ENCODE measurements around the gene HEMGN. TPM values are rescaled to one million over a fixed set of nuclear protein-coding genes. Genes with fewer than 3 reads are reported as not detected.

The HEMGN gene
- polyA plus RNA-seq, 1 donor from 2014 or later: 0.44 TPM

- Mint-ChIP-seq H3K27ac (no peak overlapping the region), H3K9me3 (peaks cover 0 to 2% (median 0%) of the 10 kb centered on the region in 3 donors), H3K36me3 (peaks cover 3% of the 10 kb centered on the region)
These were observed 12.3 kb downstream of the HEMGN start for GRCh38 chr9:97925497-97926334.

DNA sequence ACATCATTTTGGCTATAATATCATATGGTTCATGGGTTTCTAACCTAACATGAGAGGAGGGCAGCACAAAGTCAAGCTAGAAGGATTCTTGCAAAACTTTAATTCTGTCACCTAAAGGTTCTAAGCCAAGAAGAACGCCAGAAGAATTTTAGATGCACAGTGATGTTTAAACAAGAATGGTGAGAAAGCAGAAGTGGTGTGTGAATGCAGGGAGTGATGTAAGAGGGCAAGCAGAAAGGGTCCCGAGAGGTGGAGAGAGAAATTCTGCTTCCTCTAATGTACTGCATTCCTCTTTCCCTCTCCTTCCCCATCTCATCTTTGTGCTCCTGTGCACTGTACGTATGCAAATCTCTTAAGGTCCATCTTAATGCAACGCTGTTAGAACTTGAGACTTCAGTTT lies 13.6 kb downstream of the HEMGN start:
- H3K27ac Mint-ChIP-seq: peak overlapping the region in 2 of 3 donors; percentile 97 to 99
- peaks cover 7% of the 10 kb centered on the region for H3K27me3 Mint-ChIP-seq
- H3K4me1 Mint-ChIP-seq: peaks cover 26 to 33% (median 30%) of the 10 kb centered on the region in 3 donors
- peaks cover 0 to 2% (median 0%) of the 10 kb centered on the region in 3 donors for H3K9me3 Mint-ChIP-seq
- H3K4me3 Mint-ChIP-seq: peak overlapping the region in 1 of 4 donors; percentile 80
- H3K36me3 Mint-ChIP-seq: peaks cover 2% of the 10 kb centered on the region

More at GRCh38 chr9:97925497-97926334, 12.3 kb downstream of the HEMGN start:
- Mint-ChIP-seq H3K4me1 (peaks cover 20 to 23% (median 22%) of the 10 kb centered on the region in 3 donors), H3K4me3 (no peak overlapping the region), H3K27me3 (peaks cover 7% of the 10 kb centered on the region)

GRCh38 chr9:97923529-97924108 lies 14.4 kb downstream of the HEMGN start:
- H3K27me3 Mint-ChIP-seq: peaks cover 7% of the 10 kb centered on the region
- peaks cover 2% of the 10 kb centered on the region for H3K36me3 Mint-ChIP-seq
- H3K27ac Mint-ChIP-seq: peak overlapping the region; percentile 97 to 100 (median 99)
- peaks cover 29 to 39% (median 32%) of the 10 kb centered on the region in 3 donors for H3K4me1 Mint-ChIP-seq
- peak overlapping the region; percentile 63 to 95 (median 84) for H3K4me3 Mint-ChIP-seq
- peaks cover 0 to 2% (median 0%) of the 10 kb centered on the region in 3 donors for H3K9me3 Mint-ChIP-seq

GRCh38 chr9:97921959-97922724 lies 15.8 kb downstream of the HEMGN start, which contains the start of gene TRMO:
TRMO (minus strand) TSS chr9:97922500; CDS start chr9:97922493, 7 bp downstream.
- peaks cover 3% of the 10 kb centered on the region for H3K27me3 Mint-ChIP-seq

DNA sequence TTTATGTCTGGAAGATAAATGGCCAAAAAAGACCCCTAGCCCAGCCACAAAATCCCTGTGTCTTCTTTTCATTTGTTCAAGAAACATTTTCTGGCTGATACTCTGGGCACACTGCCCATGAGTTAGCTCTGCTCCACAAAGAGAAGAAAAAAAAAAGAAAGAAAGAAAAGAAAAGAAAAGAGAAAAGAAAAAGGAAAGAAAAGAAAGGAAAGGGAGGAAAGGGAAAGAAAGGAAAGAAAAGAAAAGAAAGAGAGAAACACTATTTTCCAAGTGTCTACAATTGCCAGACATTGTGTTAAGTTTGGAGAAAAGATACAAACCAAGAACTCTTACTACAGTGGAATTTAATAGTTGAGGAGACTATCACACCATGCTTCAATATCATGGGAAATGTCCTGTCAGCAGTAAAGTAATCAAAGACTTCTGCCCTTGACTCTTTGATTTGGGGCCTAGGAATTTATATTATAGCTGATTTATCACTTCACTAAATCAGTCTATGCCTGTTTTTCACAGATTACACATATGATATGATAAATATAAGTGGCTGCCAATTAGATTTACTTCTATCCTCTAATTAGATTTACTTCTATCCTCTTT lies 18.7 kb downstream of the HEMGN start:
- H3K4me1 Mint-ChIP-seq: peaks cover 34 to 43% (median 41%) of the 10 kb centered on the region in 3 donors

More at GRCh38 chr9:97921959-97922724, 15.8 kb downstream of the HEMGN start, which contains the start of gene TRMO:
- peaks cover 0 to 2% (median 0%) of the 10 kb centered on the region in 3 donors for H3K9me3 Mint-ChIP-seq
- H3K4me3 Mint-ChIP-seq: peak within 1 kb of the TSS; percentile 80 to 96 (median 92)
- peaks cover 4% of the 10 kb centered on the region for H3K36me3 Mint-ChIP-seq
- peak within 1 kb of the TSS; percentile 97 to 100 (median 99) for H3K27ac Mint-ChIP-seq
- H3K4me1 Mint-ChIP-seq: peaks cover 31 to 39% (median 32%) of the 10 kb centered on the region in 3 donors

DNA sequence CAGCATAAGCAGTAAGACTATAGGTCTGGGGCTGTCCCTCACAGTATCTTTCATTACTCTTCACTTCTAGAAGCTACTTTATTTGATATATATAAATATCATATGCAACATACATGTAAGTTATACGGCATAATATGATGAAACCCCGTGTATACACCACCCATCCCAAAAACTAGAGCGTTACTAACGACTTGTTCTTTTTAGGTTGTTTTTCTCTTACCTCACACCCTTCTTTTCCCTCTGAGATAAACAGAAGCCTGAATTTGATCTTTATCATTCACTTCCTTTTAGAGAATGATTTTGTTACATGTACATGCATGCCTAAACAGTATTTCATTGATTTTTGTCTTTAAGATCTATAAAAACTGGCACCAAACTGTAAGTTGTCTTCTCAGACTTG lies 19.4 kb downstream of the HEMGN start:
- peak overlapping the region; percentile 25 to 79 (median 31) for H3K27ac Mint-ChIP-seq
- peaks cover 14% of the 10 kb centered on the region for H3K36me3 Mint-ChIP-seq
- H3K9me3 Mint-ChIP-seq: peaks cover 0 to 2% (median 0%) of the 10 kb centered on the region in 3 donors
- H3K4me1 Mint-ChIP-seq: peaks cover 32 to 38% (median 34%) of the 10 kb centered on the region in 3 donors
- H3K27me3 Mint-ChIP-seq: no peaks in the 10 kb centered on the region
- H3K4me3 Mint-ChIP-seq: peak overlapping the region in 1 of 4 donors; percentile 55

More for the DNA sequence above, 18.7 kb downstream of the HEMGN start:
- Mint-ChIP-seq H3K36me3 (peaks cover 14% of the 10 kb centered on the region), H3K4me3 (peak overlapping the region in 3 of 4 donors; percentile 31 to 55 (median 52)), H3K27ac (peak overlapping the region; percentile 25 to 99 (median 79)), H3K9me3 (peaks cover 0 to 2% (median 0%) of the 10 kb centered on the region in 3 donors), H3K27me3 (no peaks in the 10 kb centered on the region)

- Mint-ChIP-seq H3K36me3 (peaks cover 14% of the 10 kb centered on the region), H3K9me3 (no peaks in the 10 kb centered on the region), H3K27me3 (no peaks in the 10 kb centered on the region), H3K4me3 (no peak overlapping the region), H3K27ac (no peak overlapping the region), H3K4me1 (peaks cover 24 to 34% (median 33%) of the 10 kb centered on the region in 3 donors)
These were observed 26.0 kb downstream of the HEMGN start for GRCh38 chr9:97911970-97912369.

GRCh38 chr9:97911528-97911927 lies 26.4 kb downstream of the HEMGN start:
- Mint-ChIP-seq H3K9me3 (no peaks in the 10 kb centered on the region), H3K27ac (no peak overlapping the region), H3K27me3 (no peaks in the 10 kb centered on the region), H3K36me3 (peaks cover 13% of the 10 kb centered on the region), H3K4me3 (no peak overlapping the region), H3K4me1 (peaks cover 23 to 35% (median 32%) of the 10 kb centered on the region in 3 donors)

DNA sequence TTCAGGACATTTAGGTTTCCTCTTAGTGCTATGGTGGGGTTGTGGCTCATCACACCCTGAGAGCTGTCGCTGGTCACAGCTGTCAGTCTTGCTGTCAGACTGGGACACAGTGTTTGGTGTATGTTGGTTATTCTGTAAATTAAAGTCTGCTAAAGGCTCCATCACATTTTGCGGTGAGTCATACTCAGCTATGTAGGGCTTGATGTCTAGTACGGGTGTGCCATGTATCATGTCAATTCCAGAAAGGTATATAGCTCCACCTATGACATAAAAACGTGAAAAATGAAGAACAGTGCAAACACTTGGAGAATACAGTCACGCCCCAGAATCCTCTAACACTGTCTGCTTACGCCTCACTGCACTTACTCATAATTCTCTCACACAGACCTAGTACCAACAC lies 27.6 kb downstream of the HEMGN start:
- peak overlapping the region in 1 of 3 donors; percentile 27 for H3K27ac Mint-ChIP-seq
- peaks cover 15% of the 10 kb centered on the region for H3K36me3 Mint-ChIP-seq
- H3K4me1 Mint-ChIP-seq: peaks cover 27 to 42% (median 38%) of the 10 kb centered on the region in 3 donors
- no peaks in the 10 kb centered on the region for H3K9me3 Mint-ChIP-seq
- H3K4me3 Mint-ChIP-seq: peak overlapping the region in 1 of 4 donors; percentile 35
- no peaks in the 10 kb centered on the region for H3K27me3 Mint-ChIP-seq

- Mint-ChIP-seq H3K9me3 (no peaks in the 10 kb centered on the region), H3K36me3 (peaks cover 8% of the 10 kb centered on the region), H3K27ac (peak overlapping the region in 1 of 3 donors; percentile 10), H3K27me3 (no peaks in the 10 kb centered on the region), H3K4me3 (peak overlapping the region in 2 of 4 donors; percentile 4 to 19), H3K4me1 (peaks cover 25 to 41% (median 37%) of the 10 kb centered on the region in 3 donors)
These were observed 29.3 kb downstream of the HEMGN start for GRCh38 chr9:97908705-97909104.

DNA sequence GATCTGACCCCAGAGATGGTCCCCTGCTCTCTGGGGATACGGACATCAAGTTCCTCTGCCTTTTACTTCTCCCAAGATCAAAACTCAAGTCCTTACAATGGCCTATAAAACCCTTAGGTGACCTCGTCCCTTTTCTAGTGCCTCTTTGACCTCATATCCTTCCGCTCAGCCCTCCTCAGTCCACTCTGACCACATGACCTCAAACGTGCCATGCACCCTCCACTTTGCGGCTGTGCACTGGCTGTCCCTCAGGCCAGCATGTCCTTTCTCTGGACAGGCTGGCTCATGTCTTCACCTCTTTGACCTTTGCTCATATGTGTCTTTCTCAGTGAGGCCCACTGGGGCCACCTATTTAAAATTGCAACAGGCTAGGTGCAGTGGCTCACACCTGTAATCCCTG lies 30.3 kb downstream of the HEMGN start:
- peaks cover 25 to 43% (median 37%) of the 10 kb centered on the region in 3 donors for H3K4me1 Mint-ChIP-seq
- peak overlapping the region in 2 of 3 donors; percentile 24 to 94 for H3K27ac Mint-ChIP-seq
- H3K27me3 Mint-ChIP-seq: no peaks in the 10 kb centered on the region

DNA sequence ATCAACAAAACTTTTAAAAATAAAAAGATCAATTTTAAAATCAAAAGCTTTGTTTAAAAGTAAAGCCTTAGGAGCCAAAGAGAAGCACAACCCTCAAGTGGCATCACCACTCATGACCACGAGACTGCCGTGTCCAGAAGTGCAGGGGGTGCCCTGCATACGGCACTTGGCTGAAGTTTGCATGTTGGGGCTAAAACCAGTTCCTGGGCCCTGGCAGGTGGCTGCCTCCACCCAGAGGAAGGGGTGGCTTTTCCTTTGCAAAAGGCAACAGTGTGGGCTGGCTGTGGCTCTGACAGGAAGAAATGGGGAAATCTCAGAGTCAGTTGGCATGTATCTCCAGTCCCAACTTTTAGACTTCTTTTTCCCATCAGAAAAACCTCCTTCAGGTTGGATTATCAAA lies 30.9 kb downstream of the HEMGN start:
- no peaks in the 10 kb centered on the region for H3K27me3 Mint-ChIP-seq
- H3K9me3 Mint-ChIP-seq: no peaks in the 10 kb centered on the region
- peak overlapping the region in 1 of 4 donors; percentile 79 for H3K4me3 Mint-ChIP-seq
- H3K27ac Mint-ChIP-seq: peak overlapping the region in 2 of 3 donors; percentile 39 to 93
- H3K36me3 Mint-ChIP-seq: peaks cover 8% of the 10 kb centered on the region
- H3K4me1 Mint-ChIP-seq: peaks cover 25 to 43% (median 37%) of the 10 kb centered on the region in 3 donors

More for the DNA sequence above, 30.3 kb downstream of the HEMGN start:
- peaks cover 8% of the 10 kb centered on the region for H3K36me3 Mint-ChIP-seq
- H3K4me3 Mint-ChIP-seq: peak overlapping the region in 2 of 4 donors; percentile 50 to 79
- no peaks in the 10 kb centered on the region for H3K9me3 Mint-ChIP-seq

DNA sequence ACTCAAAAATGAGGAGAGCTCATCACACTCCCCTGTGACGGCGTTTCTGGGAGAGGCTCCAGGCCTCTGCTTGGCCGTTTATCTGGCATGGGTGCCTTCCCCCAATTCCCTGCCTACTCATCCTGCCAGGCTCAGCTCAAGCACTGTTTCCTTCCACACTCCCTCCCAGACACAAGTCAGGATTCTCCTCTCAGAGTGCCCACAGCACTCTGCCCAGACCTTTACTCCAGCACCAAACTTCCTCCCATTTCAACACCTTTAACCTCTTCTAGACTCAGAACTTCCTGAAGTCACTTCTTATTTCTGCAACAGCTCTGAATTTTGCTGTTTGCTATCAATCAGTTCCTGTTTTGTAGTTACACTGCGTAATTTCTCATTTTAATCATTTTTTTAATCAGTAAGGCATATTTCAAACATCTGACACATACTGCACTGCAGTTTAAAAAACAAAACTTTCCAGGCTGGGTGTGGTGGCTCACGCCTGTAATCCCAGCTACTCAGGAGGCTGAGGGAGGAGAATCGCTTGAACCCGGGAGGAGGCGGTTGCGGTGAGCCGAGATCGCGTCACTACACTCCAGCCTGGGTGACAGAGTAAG lies 31.6 kb downstream of the HEMGN start:
- Mint-ChIP-seq H3K36me3 (peaks cover 8% of the 10 kb centered on the region), H3K4me1 (peaks cover 25 to 43% (median 37%) of the 10 kb centered on the region in 3 donors), H3K4me3 (peak overlapping the region; percentile 12 to 85 (median 66))

More for the DNA sequence above, 31.6 kb downstream of the HEMGN start:
- H3K9me3 Mint-ChIP-seq: no peaks in the 10 kb centered on the region
- peak overlapping the region; percentile 26 to 98 (median 93) for H3K27ac Mint-ChIP-seq
- no peaks in the 10 kb centered on the region for H3K27me3 Mint-ChIP-seq

Measured in IgD-negative memory B cell (primary cell).